ENCODE data around the gene MAPKBP1.

Gene MAPKBP1

DNA sequence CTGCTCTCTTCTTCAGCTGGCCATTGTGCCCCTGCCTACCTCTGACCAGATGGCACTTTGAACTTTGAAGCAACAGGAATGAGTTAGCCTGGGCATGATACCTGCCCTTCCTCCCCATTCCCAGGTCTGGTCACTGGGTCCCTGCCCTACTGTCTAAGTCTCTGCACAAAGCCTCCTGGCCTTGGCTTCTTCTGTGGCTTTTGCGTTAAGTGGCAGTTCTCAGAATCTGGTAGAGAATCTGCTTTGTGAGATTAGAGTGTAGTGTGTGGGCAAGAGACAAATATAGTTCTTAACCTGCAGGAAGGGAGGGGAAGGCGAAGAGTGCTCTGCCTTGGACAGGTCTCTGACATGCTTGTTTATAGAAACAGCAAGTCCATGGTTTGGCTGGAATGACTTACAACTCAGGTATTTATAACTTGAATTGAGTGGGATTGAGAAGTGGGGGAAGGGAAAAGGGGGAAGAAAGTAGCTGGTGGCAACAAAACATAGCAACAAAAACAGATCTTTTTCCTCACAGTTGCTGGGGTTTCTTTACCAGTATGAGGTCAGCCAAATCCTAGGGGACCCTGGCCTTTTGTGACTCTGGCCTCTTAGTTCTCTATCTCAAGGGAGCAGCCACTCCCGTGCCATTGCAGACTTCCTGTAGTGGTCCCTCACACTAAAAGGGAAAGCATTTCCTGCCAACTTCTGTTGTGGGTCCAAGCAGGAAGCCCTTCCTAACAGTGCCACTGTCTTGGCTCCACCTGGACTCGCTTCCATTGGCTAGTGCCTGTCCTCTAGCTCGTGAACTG lies 16.7 kb downstream of the MAPKBP1 start:
- DNase-seq (ENCODE audit: low read depth), result peak; percentile 78
- TF ChIP-seq, protein P1, sequence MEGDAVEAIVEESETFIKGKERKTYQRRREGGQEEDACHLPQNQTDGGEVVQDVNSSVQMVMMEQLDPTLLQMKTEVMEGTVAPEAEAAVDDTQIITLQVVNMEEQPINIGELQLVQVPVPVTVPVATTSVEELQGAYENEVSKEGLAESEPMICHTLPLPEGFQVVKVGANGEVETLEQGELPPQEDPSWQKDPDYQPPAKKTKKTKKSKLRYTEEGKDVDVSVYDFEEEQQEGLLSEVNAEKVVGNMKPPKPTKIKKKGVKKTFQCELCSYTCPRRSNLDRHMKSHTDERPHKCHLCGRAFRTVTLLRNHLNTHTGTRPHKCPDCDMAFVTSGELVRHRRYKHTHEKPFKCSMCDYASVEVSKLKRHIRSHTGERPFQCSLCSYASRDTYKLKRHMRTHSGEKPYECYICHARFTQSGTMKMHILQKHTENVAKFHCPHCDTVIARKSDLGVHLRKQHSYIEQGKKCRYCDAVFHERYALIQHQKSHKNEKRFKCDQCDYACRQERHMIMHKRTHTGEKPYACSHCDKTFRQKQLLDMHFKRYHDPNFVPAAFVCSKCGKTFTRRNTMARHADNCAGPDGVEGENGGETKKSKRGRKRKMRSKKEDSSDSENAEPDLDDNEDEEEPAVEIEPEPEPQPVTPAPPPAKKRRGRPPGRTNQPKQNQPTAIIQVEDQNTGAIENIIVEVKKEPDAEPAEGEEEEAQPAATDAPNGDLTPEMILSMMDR (IDR thresholded peaks at IDR 0.05; ENCODE audit: low read length, missing control alignments), result no peak

GRCh38 chr15:41791547-41791937 lies 17.3 kb downstream of the MAPKBP1 start:
- no peak overlapping the region for H3K4me3 ChIP-seq (replicated peaks; ENCODE audit: low read depth, low read length)
- TF ChIP-seq, protein P1 (IDR thresholded peaks at IDR 0.05; ENCODE audit: low read length, missing control alignments), result no peak
- no peak for DNase-seq (ENCODE audit: low read depth)

More for the DNA sequence above, 16.7 kb downstream of the MAPKBP1 start:
- H3K4me3 ChIP-seq (replicated peaks; ENCODE audit: low read depth, low read length), result no peak overlapping the region

GRCh38 chr15:41792000-41792637 lies 17.8 kb downstream of the MAPKBP1 start:
- no peak for DNase-seq (ENCODE audit: low read depth)
- no peak overlapping the region for H3K4me3 ChIP-seq (replicated peaks; ENCODE audit: low read depth, low read length)
- TF ChIP-seq, protein P1 (IDR thresholded peaks at IDR 0.05; ENCODE audit: low read length, missing control alignments), result no peak

- no peak for DNase-seq (ENCODE audit: low read depth)
- TF ChIP-seq, protein P1 (IDR thresholded peaks at IDR 0.05; ENCODE audit: low read length, missing control alignments), result no peak
- H3K4me3 ChIP-seq (replicated peaks; ENCODE audit: low read depth, low read length), result no peak overlapping the region
These were observed 19.8 kb downstream of the MAPKBP1 start for GRCh38 chr15:41794081-41794480.

GRCh38 chr15:41795996-41796856 lies 21.9 kb downstream of the MAPKBP1 start:
- DNase-seq (ENCODE audit: low read depth), result peak; percentile 64
- TF ChIP-seq, protein P1 (IDR thresholded peaks at IDR 0.05; ENCODE audit: low read length, missing control alignments), result no peak
- no peak overlapping the region for H3K4me3 ChIP-seq (replicated peaks; ENCODE audit: low read depth, low read length)

DNA sequence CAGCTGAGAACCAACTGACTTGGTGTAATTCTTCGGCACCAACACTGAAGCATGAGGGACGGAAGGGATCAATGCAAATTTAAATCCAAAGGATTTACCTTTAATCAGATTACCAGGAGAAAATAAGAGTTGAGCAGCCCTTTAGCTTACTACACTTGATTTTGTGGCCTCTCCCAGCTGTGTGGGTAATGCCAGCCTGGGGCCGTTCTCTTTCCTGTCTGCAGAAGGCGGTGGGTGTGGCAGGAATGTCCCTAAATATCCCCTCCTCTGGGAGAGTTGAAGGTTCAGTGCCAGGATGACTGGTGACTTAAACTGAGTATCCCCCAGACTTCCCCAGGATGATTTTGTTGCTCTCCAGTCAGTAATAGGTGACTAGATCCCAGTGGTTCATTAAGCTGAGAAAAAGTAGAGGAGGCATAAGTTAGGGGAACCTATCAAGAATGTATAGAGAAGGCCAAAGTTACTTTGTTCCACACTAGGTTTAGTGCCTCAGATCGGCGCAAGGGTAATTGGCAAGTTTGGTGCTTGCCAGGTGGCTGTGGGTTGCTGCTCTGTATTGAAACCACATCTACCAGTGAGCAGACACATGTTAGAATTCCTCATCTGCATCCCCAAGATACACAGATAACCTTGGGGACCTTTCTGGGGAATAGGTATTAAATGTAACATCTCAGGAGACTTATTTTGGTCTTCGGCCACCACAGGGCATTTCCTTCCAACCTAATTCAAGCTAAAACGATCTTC lies 23.1 kb downstream of the MAPKBP1 start:
- no peak for DNase-seq (ENCODE audit: low read depth)
- no peak overlapping the region for H3K4me3 ChIP-seq (replicated peaks; ENCODE audit: low read depth, low read length)
- TF ChIP-seq, protein P1 (IDR thresholded peaks at IDR 0.05; ENCODE audit: low read length, missing control alignments), result no peak

Measured in fibroblast of pulmonary artery (primary cell).